MM.1S (cell line): ENCODE data around the gene KRT38.

Experiments
- DNase-seq: peaks from one replicate; pipeline ENCODE4 v3.0.0-alpha.2; 2015
- H2AFZ ChIP-seq: fragments of 300-600 bp; sonication (generic); 2 replicates; pipeline ENCODE4 v1.6.0; 2016; ENCODE audit warnings: antibody characterized with exemption, low read length
- H3F3A ChIP-seq: fragments of 300-600 bp; sonication (generic); 2 replicates; pipeline ENCODE4 v1.6.1; 2016; ENCODE audit warnings: mild to moderate bottlenecking, antibody characterized with exemption, low read length, moderate library complexity, mixed read lengths; ENCODE audit not compliant: insufficient read depth
- H3K27ac ChIP-seq: fragments of 300-600 bp; sonication (generic); 2 replicates; pipeline ENCODE4 v1.5.1; 2016; ENCODE audit warnings: mild to moderate bottlenecking, low read length
- H3K27me3 ChIP-seq: fragments of 300-600 bp; sonication (generic); replicated peaks from 2 replicates; pipeline ENCODE4 v1.6.0; 2016; ENCODE audit warnings: low read length; ENCODE audit not compliant: insufficient read depth
- H3K36me3 ChIP-seq: fragments of 300-600 bp; sonication (generic); replicated peaks from 2 replicates; pipeline ENCODE4 v1.6.1; 2016; ENCODE audit warnings: mild to moderate bottlenecking, low read length, mixed read lengths; ENCODE audit not compliant: insufficient read depth
- H3K4me1 ChIP-seq: fragments of 300-600 bp; sonication (generic); 2 replicates; pipeline ENCODE4 v1.6.1; 2016; ENCODE audit warnings: low read length, mixed read lengths
- H3K4me2 ChIP-seq: fragments of 300-600 bp; sonication (generic); 2 replicates; pipeline ENCODE4 v1.6.0; 2016; ENCODE audit warnings: low read depth, low read length
- H3K4me3 ChIP-seq: fragments of 300-600 bp; sonication (generic); 2 replicates; pipeline ENCODE4 v1.5.1; 2016; ENCODE audit warnings: low read length, mixed read lengths
- H3K79me2 ChIP-seq: fragments of 300-600 bp; sonication (generic); 2 replicates; pipeline ENCODE4 v1.6.1; 2016; ENCODE audit warnings: mixed run types, low read length, mixed read lengths
- H3K9ac ChIP-seq: fragments of 300-600 bp; sonication (generic); 2 replicates; pipeline ENCODE4 v1.6.1; 2016; ENCODE audit warnings: low read length, mixed read lengths
- H3K9me2 ChIP-seq: fragments of 300-600 bp; sonication (generic); replicated peaks from 2 replicates; pipeline ENCODE4 v1.6.1; 2016; ENCODE audit warnings: mild to moderate bottlenecking, low read length, mixed read lengths; ENCODE audit not compliant: insufficient read depth
- H3K9me3 ChIP-seq: fragments of 300-600 bp; sonication (generic); replicated peaks from 2 replicates; pipeline ENCODE4 v1.6.1; 2016; ENCODE audit warnings: mild to moderate bottlenecking, low read length, mixed read lengths; ENCODE audit not compliant: insufficient read depth
- H4K20me1 ChIP-seq: fragments of 300-600 bp; sonication (generic); 2 replicates; pipeline ENCODE4 v1.6.1; 2016; ENCODE audit warnings: mild to moderate bottlenecking, low read length, moderate library complexity, mixed read lengths; ENCODE audit not compliant: insufficient read depth
- CTCF ChIP-seq: fragments of 300-600 bp; sonication (generic); IDR thresholded peaks from 2 replicates; pipeline ENCODE4 v1.5.1; 2016; ENCODE audit warnings: antibody characterized with exemption, low read length, mixed read lengths
- EZH2 ChIP-seq: fragments of 300-600 bp; sonication (generic); optimal IDR thresholded peaks from 2 replicates; pipeline ENCODE3; 2017; ENCODE audit warnings: low read depth, mild to moderate bottlenecking, antibody characterized with exemption, low read length, mixed read lengths
- EZH2phosphoT487 ChIP-seq: fragments of 300-600 bp; sonication (generic); IDR thresholded peaks from 2 replicates; pipeline ENCODE4 v1.6.1; 2018; ENCODE audit warnings: antibody characterized with exemption, low read length

Gene KRT38

GRCh38 chr17:41439375-41439774 is 1.4 kb downstream of the KRT38 start:
- H3K36me3 ChIP-seq, result no peaks in the 10 kb centered on the region
- H3K27me3 ChIP-seq, result no peaks in the 10 kb centered on the region
- no peak overlapping the region for H3K4me2 ChIP-seq
- H3K9ac ChIP-seq, result no peak overlapping the region
- no peak overlapping the region for H3K27ac ChIP-seq
- H3K9me3 ChIP-seq, result no peaks in the 10 kb centered on the region
- H3K4me3 ChIP-seq, result no peak overlapping the region
- H3K9me2 ChIP-seq, result no peaks in the 10 kb centered on the region
- H2AFZ ChIP-seq, result no peak overlapping the region
- no peaks in the 10 kb centered on the region for H3K79me2 ChIP-seq
- no peaks in the 10 kb centered on the region for H4K20me1 ChIP-seq
- H3F3A ChIP-seq, result no peaks in the 10 kb centered on the region
- DNase-seq, result no peak
- TF ChIP-seq EZH2, result no peak
- no peak for TF ChIP-seq CTCF
- TF ChIP-seq EZH2phosphoT487, result no peak
- no peaks in the 10 kb centered on the region for H3K4me1 ChIP-seq

- Histone ChIP-seq H3K4me3 (no peak overlapping the region), H3K4me1 (no peaks in the 10 kb centered on the region), H3K9me2 (no peaks in the 10 kb centered on the region), H3F3A (no peaks in the 10 kb centered on the region), H3K9me3 (no peaks in the 10 kb centered on the region), H3K4me2 (no peak overlapping the region), H3K36me3 (no peaks in the 10 kb centered on the region), H3K27me3 (no peaks in the 10 kb centered on the region), H3K79me2 (no peaks in the 10 kb centered on the region), H3K9ac (no peak overlapping the region), H4K20me1 (no peaks in the 10 kb centered on the region), H3K27ac (no peak overlapping the region), H2AFZ (no peak overlapping the region)
- no peak for TF ChIP-seq EZH2
- TF ChIP-seq EZH2phosphoT487, result no peak
- no peak for TF ChIP-seq CTCF
- DNase-seq, result no peak
Measured at GRCh38 chr17:41437769-41438168, 3.0 kb downstream of the KRT38 start.

GRCh38 chr17:41437254-41437653 is 3.5 kb downstream of the KRT38 start:
- H3K27me3 ChIP-seq, result no peaks in the 10 kb centered on the region
- no peaks in the 10 kb centered on the region for H3K4me1 ChIP-seq
- no peaks in the 10 kb centered on the region for H3K9me2 ChIP-seq
- H3K27ac ChIP-seq, result no peak overlapping the region
- no peaks in the 10 kb centered on the region for H3K79me2 ChIP-seq
- H3F3A ChIP-seq, result no peaks in the 10 kb centered on the region
- no peak overlapping the region for H3K4me3 ChIP-seq
- no peak for TF ChIP-seq CTCF
- TF ChIP-seq EZH2, result no peak
- H2AFZ ChIP-seq, result no peak overlapping the region
- H3K9ac ChIP-seq, result no peak overlapping the region
- no peaks in the 10 kb centered on the region for H3K36me3 ChIP-seq
- H3K4me2 ChIP-seq, result no peak overlapping the region
- no peaks in the 10 kb centered on the region for H4K20me1 ChIP-seq
- no peaks in the 10 kb centered on the region for H3K9me3 ChIP-seq
- DNase-seq, result no peak

GRCh38 chr17:41434415-41434814 is 6.4 kb downstream of the KRT38 start:
- no peaks in the 10 kb centered on the region for H3K9me3 ChIP-seq
- H3K4me1 ChIP-seq, result no peaks in the 10 kb centered on the region
- no peak overlapping the region for H3K27ac ChIP-seq
- no peak for DNase-seq
- H3K9me2 ChIP-seq, result no peaks in the 10 kb centered on the region
- no peaks in the 10 kb centered on the region for H3F3A ChIP-seq
- H4K20me1 ChIP-seq, result no peaks in the 10 kb centered on the region
- no peaks in the 10 kb centered on the region for H3K79me2 ChIP-seq
- H3K27me3 ChIP-seq, result no peaks in the 10 kb centered on the region
- H3K36me3 ChIP-seq, result no peaks in the 10 kb centered on the region
- TF ChIP-seq EZH2, result no peak
- no peak for TF ChIP-seq CTCF
- H2AFZ ChIP-seq, result no peak overlapping the region
- no peak overlapping the region for H3K4me2 ChIP-seq
- no peak overlapping the region for H3K9ac ChIP-seq
- H3K4me3 ChIP-seq, result no peak overlapping the region
